ENCODE data around the gene CYP26A1. TPM values are rescaled to one million over a fixed set of nuclear protein-coding genes. Genes with fewer than 3 reads are reported as not detected.

The CYP26A1 gene
- total RNA-seq, 2 experiments from 2014 or later: not detected

DNA sequence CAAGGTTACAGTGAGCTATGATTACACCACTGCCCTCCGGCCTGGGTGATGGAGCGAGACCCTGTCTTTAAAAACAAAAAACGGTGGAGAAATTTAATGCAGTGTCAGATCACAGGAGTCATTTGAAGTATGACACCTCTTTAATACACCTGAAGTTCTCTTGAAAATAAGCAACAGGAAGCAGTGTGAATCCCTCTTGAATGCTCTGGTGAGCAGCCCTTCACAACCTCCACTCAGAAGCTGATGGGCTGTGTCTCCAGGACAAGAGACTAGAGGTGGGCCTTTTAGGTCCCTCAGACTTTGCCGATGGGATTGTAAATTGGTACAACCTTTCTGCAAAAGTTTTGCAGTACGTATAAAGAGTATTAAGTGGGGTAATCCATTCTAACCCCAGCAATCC lies 50.1 kb downstream of the CYP26A1 start:
- CTCF ChIA-PET: no interaction called here
- H3K27me3 Mint-ChIP-seq: no peaks in the 10 kb centered on the region
- H3K36me3 Mint-ChIP-seq: peaks cover 6% of the 10 kb centered on the region
- H3K27ac Mint-ChIP-seq: no peak overlapping the region
- H3K4me3 Mint-ChIP-seq: no peak overlapping the region
- peaks cover 3% of the 10 kb centered on the region for H3K4me1 Mint-ChIP-seq
- DNase-seq (no peak), ATAC-seq (no peak)
- H3K9me3 Mint-ChIP-seq (ENCODE audit: low read depth): peaks cover 15% of the 10 kb centered on the region

DNA sequence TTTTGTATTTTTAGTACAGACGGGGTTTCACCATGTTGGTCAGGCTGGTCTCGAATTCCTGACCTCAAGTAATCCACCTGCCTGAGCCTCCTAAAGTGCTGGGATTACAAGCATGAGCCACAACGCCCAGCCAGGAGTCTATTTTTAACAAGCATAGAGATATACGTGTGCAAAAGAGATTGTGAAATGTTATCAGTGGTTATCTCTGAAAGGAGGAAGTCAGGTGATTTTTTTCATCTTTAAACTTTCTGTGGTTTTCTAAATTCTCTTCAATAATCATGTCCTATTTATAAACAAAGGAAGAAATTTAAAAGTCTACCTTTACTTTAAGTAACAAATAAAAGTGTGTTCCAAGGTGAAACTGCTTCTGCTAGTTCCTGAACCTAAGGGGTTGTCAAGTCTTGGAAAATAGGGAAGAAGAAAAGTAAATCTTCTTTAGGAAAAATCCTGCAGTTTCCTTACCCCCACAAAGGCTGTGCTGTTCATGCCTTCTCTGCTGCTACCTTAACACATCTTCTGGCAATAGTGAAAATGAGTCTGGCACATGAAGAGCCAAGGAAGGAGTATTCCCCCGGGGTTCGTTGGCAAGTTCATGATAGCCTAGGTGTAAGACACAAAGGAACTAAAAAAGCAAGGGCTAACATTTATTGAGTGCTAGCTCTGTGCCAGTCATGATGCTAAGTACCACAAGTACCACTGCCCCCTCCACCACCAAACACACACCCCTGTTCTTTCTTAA lies 51.1 kb downstream of the CYP26A1 start:
- H3K9me3 Mint-ChIP-seq (ENCODE audit: low read depth): peaks cover 17% of the 10 kb centered on the region
- H3K27me3 Mint-ChIP-seq: no peaks in the 10 kb centered on the region
- CTCF ChIA-PET: no interaction called here
- H3K36me3 Mint-ChIP-seq: peaks cover 6% of the 10 kb centered on the region
- no peak overlapping the region for H3K27ac Mint-ChIP-seq
- ATAC-seq (no peak), DNase-seq (no peak)
- no peak overlapping the region for H3K4me3 Mint-ChIP-seq
- H3K4me1 Mint-ChIP-seq: peaks cover 3% of the 10 kb centered on the region

DNA sequence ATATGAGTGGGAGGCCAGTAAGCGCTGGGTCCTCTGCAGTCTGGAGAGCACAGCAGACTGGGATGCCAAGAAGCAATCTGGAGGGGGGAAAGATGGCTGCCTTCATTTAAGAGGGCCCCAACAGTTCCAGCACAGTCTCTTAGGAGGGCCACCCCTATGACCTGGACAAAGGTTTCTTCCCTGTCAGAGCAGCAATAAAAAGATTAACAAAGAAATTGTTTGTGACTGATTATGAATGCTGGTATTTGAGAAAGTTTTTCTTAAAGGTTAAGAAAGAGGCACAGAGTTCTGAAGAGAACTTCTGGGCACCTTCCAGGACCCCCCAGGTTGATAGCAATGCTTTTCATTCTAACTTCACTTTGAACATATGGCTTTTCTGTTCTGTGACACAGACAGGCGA lies 52.3 kb downstream of the CYP26A1 start:
- Mint-ChIP-seq H3K27me3 (no peaks in the 10 kb centered on the region), H3K36me3 (peaks cover 6% of the 10 kb centered on the region), H3K4me1 (peaks cover 3% of the 10 kb centered on the region), H3K4me3 (no peak overlapping the region), H3K9me3 (ENCODE audit: low read depth) (peaks cover 17% of the 10 kb centered on the region), H3K27ac (no peak overlapping the region)
- DNase-seq (no peak), ATAC-seq (no peak)
- CTCF ChIA-PET: interaction anchor here (1.3 kb wide), 1 partner anchor 10 kb away, joined by 5 read pairs; no protein-coding TSS in a partner anchor

DNA sequence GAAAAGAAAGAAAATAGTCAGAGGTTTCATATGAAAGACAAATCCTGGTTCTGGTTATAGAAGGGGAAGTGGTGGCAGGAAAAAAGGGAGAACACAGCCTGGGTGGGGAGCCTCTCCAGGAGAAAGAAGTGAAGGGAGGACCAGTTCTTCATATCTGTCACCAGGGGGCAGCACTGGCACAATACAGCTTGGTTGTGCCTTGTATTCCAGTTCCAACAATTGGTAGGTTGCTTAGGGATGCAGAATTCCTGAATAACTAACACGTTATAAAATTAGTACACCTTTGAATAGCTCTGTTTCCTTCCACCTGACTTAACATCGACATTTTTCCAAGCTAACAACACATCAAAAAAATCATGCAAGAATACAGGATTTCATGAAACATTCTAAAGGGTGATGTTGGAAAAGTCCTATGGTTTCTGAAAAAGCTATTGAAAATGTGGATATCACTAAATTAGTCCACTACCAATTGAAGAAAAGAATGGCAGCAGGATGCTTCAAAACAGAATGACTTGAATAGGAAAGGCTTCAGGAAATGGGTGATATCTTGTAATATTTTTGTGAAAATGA lies 52.9 kb downstream of the CYP26A1 start:
- Mint-ChIP-seq H3K27me3 (no peaks in the 10 kb centered on the region), H3K27ac (no peak overlapping the region), H3K4me3 (no peak overlapping the region), H3K36me3 (peaks cover 6% of the 10 kb centered on the region), H3K9me3 (ENCODE audit: low read depth) (peaks cover 17% of the 10 kb centered on the region), H3K4me1 (peaks cover 3% of the 10 kb centered on the region)
- CTCF ChIA-PET: interaction anchor here (1.3 kb wide), 1 partner anchor 11 kb away, joined by 5 read pairs; no protein-coding TSS in a partner anchor
- no peak for DNase-seq
- no peak for ATAC-seq

Other genes with a start within 250 kb of the CYP26A1 start
- gene EXOC6, start 225.4 kb upstream of the CYP26A1 start, total RNA-seq: 10 to 100 TPM; 11.9 to 12.1 TPM
- under 1 TPM; 0.05 to 0.18 TPM for gene CYP26C1, start 13.1 kb upstream of the CYP26A1 start, total RNA-seq